Bronchial epithelial cell (primary cell): Measurements from ENCODE around the gene FAM163A. TPM values are rescaled to one million over a fixed set of nuclear protein-coding genes. Genes with fewer than 3 reads are reported as not detected.

ENCODE experiments used
- DNase-seq: peaks from one replicate; pipeline ENCODE4 v3.0.0-alpha.2; 2010; ENCODE audit warnings: low read depth
- FAIRE-seq: peaks from 2 replicates; lab custom pipeline; 2011; peaks lifted over from hg19 to GRCh38; lab: Jason Lieb, UNC
- H3K27me3 ChIP-seq: 2 replicates; pipeline ENCODE4 v1.5.1; 2011; ENCODE audit warnings: low read length; ENCODE audit not compliant: control insufficient read depth, insufficient read depth
- H3K36me3 ChIP-seq: 2 replicates; pipeline ENCODE4 v1.5.1; 2011; ENCODE audit warnings: low read length; ENCODE audit not compliant: control insufficient read depth, insufficient read depth
- H3K4me3 ChIP-seq: 2 replicates; pipeline ENCODE4 v1.5.1; 2011; ENCODE audit warnings: mild to moderate bottlenecking, low read depth, low read length, control low read depth
- total RNA-seq: library from RNA; depleted of rRNA; stranded (reverse); fragments of >200 nt; gene quantifications from 2 replicates; pipeline ENCODE4 v1.2.1, GENCODE V29; 2014
- TF ChIP-seq, protein P1 (sequence below): IDR thresholded peaks from 2 replicates; pipeline ENCODE4 v1.5.1; 2011; ENCODE audit warnings: mild to moderate bottlenecking, moderate library complexity, low read length, control low read depth, inconsistent platforms; ENCODE audit not compliant: insufficient read depth, severe bottlenecking

Gene FAM163A
- total RNA-seq, 1 donor from 2014 or later, result not detected

DNA sequence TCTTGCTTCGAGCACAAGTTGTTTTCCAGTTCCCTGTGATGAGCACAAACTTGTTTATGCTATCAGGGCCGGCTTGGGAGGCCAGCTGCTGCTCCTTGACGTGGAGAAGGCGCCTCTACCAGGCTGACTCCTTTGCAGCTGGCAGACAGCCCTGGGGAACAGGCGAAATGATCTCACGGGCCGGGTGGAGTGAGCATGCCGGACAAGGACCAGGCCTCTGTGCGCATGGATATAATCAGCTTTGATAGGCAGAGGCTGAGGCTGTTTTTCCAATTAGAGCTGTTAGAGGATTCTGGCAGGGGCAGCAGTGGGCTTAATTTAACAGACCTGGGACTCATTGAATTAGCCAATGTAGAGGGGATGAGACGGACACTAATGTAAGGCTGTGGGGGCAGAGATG lies 38.9 kb downstream of the FAM163A start:
- Histone ChIP-seq H3K27me3 (no peaks in the 10 kb centered on the region), H3K36me3 (no peaks in the 10 kb centered on the region), H3K4me3 (no peak overlapping the region)
- DNase-seq (no peak), FAIRE-seq (no peak)
- TF ChIP-seq, protein P1, sequence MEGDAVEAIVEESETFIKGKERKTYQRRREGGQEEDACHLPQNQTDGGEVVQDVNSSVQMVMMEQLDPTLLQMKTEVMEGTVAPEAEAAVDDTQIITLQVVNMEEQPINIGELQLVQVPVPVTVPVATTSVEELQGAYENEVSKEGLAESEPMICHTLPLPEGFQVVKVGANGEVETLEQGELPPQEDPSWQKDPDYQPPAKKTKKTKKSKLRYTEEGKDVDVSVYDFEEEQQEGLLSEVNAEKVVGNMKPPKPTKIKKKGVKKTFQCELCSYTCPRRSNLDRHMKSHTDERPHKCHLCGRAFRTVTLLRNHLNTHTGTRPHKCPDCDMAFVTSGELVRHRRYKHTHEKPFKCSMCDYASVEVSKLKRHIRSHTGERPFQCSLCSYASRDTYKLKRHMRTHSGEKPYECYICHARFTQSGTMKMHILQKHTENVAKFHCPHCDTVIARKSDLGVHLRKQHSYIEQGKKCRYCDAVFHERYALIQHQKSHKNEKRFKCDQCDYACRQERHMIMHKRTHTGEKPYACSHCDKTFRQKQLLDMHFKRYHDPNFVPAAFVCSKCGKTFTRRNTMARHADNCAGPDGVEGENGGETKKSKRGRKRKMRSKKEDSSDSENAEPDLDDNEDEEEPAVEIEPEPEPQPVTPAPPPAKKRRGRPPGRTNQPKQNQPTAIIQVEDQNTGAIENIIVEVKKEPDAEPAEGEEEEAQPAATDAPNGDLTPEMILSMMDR, result no peak

DNA sequence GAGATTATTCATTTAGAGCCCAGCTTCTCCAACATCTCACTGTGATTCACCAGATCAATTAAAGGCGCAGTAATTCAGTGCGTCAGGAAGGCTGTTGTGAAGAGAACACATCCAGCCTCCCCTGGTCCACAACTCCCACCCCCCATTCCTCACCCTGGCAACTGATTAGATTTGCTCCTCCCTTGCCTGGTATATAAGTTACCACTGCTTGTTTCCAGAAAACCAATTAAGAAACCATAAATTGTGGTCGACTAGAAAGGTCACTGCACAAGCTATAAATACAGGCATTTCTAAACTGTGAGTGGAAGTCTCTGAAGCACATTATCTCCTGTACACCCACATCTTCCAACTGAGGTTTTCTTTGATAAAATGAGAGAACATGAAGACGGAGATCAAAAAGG lies 41.9 kb downstream of the FAM163A start:
- DNase-seq, result no peak

DNA sequence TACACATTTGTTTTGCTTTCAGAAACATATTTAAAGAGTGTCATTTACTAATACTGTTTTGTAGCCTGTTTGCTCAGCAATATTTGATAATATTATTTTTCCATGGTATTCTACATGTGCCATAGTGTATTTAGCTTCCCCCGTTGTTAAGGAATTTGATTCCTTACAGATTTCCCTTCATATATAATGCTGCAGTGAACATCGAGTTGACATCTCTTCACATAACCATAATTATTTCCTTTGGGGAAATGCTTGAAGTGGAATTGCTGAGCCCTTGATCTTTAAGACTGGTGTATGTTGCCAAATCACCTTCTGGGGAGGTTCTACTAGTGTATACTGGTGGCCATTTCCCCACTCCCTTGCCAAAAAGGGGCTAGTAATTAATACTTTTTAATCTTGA lies 42.6 kb downstream of the FAM163A start:
- FAIRE-seq, result no peak
- DNase-seq, result no peak
- H3K36me3 ChIP-seq, result no peaks in the 10 kb centered on the region

More for the DNA sequence above, 41.9 kb downstream of the FAM163A start:
- TF ChIP-seq, protein P1, result no peak
- Histone ChIP-seq H3K27me3 (peaks cover 2% of the 10 kb centered on the region), H3K36me3 (no peaks in the 10 kb centered on the region), H3K4me3 (no peak overlapping the region)
- no peak for FAIRE-seq

DNA sequence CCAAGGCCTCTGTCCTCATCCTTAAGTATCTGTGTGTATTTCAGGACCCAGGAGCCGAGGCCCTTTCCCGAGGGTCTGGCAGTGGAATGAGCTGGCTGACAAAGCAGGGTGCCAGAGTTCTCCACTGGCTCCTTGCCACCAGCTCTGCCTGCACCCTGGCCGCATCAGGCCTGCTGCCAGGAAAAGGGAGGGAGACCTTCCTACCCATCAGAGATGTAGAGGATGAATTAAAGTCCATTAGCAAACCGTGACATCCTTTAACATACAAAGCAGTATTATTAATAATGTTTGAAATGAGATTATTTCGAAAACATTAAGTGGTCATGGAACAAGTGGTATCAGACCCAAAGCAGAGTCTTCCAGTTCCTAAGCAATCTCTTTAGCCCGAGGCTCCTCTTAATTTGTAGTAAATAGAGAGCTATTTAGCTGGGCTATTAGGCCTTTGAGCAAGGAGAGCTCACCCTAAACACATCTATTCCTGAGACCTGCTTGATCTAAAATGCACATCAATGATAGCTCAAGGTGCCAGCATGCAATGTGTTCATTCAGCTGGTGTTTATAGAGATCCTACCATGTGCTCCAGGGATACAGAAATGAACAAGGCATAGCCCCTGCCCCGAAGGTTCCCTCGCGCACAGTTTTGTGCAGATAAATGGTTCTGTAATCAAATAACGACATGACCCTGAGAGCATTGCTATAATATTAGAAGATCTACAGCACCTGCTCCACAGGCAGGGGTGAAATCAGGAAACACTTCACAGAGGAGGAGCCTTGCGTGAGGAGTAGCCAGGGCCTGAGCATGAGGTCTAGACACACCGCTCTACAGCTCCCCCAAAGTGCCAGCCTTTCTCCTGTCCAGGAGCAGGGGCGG lies 44.0 kb downstream of the FAM163A start:
- DNase-seq (no peak), FAIRE-seq (no peak)
- peaks cover 2% of the 10 kb centered on the region for H3K27me3 ChIP-seq
- no peaks in the 10 kb centered on the region for H3K36me3 ChIP-seq
- H3K4me3 ChIP-seq, result no peak overlapping the region
- TF ChIP-seq, protein P1, result no peak

More for the DNA sequence above, 42.6 kb downstream of the FAM163A start:
- TF ChIP-seq, protein P1, result no peak
- Histone ChIP-seq H3K27me3 (peaks cover 2% of the 10 kb centered on the region), H3K4me3 (no peak overlapping the region)

DNA sequence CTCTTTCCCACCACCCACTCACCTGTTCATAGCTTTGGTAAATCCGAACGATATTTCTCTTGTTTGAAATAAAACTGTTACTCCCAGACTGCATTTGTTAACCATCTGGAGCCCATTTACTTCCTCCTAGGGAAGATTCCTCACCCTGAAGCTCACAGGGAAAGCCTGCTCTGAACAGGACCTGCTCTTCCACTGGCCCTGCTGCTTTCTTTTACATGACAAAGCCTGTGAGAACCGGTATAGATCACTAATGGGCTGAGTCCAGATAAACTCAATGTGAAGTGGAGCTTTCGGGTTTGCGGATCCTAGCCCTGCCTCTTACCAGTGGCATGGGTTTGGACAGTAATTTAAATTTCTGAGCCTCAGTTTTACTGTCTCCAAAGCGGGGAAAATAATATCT lies 45.2 kb downstream of the FAM163A start:
- FAIRE-seq (no peak), DNase-seq (no peak)
- H3K27me3 ChIP-seq, result peaks cover 2% of the 10 kb centered on the region
- no peaks in the 10 kb centered on the region for H3K36me3 ChIP-seq
- no peak overlapping the region for H3K4me3 ChIP-seq
- TF ChIP-seq, protein P1, result no peak

DNA sequence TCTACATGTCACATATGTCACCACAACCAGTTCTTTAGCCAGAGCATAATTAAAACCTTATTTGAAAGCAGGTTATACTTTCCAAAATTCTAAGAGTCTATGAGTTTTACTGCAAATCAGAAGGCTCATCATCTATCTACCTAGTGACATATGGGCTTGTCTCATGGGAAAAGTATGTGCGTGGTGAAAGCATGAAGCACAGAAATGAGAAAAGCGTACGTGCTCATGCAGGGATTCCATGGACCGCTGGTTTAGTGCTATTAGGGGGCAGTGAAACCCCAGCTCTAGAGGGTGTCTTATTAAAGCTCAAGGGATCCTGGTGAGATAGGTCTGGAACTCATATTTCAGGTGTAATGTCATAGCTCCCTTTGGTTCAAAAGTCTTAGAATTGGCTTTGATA lies 50.2 kb downstream of the FAM163A start:
- TF ChIP-seq, protein P1, result no peak
- FAIRE-seq, result no peak
- H3K4me3 ChIP-seq, result no peak overlapping the region
- H3K27me3 ChIP-seq, result peaks cover 2% of the 10 kb centered on the region
- no peaks in the 10 kb centered on the region for H3K36me3 ChIP-seq
- DNase-seq, result no peak
